ENCODE results near the gene EPHX1. TPM values are rescaled to one million over a fixed set of nuclear protein-coding genes. Genes with fewer than 3 reads are reported as not detected.
"Not testable (repeated sequence)": the region's sequence is repeated elsewhere in the genome, so short reads cannot be mapped to it uniquely, and the experiment has no call there.

Gene EPHX1
- total and polyA plus RNA-seq, 12 donors = 251 to 3,548 (median 1,658) TPM

DNA sequence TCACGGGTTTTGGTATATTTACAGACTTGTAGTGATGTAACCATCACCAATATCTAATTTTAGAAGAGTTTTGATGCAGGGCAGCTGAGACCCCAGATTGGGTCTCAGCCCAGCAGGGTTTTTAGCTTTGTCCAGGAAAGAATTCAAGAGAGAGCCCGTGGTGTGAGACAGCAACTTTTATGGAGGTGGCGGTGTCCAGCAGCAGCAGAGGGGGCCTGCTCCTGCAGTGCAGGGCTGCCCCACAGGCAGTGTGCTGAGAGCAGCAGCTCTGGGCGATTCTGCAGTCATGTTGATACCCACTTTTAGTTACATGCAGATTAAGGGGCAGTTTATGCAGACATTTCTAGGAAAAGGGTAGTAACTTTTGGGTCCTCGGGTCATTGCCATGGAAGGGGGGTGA is 1.8 kb upstream of the EPHX1 start:
- Histone ChIP-seq H3K9me3 (replicated peaks in 1 of 3) (no peaks in the 10 kb centered on the region), H3K4me3 (no peak overlapping the region), H3K27ac (no peak overlapping the region), H3K4me1 (replicated peaks in 1 of 2) (peaks cover 22 to 29% of the 10 kb centered on the region in 2 donors), H3K36me3 (replicated peaks in 1 of 2) (no peaks in the 10 kb centered on the region), H3K27me3 (no peaks in the 10 kb centered on the region)
- intact Hi-C loops (cut with DNase I) = loop anchor here in 1 of 2 donors (2.0 kb wide), 1 partner anchor 29 kb away; no protein-coding TSS in a partner anchor
- 79 to 96% (median 87%) methylated on average over 5 of the region's 5 CpGs for WGBS, 4 donors
- DNase-seq = no peak
- TF ChIP-seq POLR2A (IDR thresholded peaks at IDR 0.05) = no peak
- TF ChIP-seq CTCF (IDR thresholded peaks at IDR 0.05) = no peak

DNA sequence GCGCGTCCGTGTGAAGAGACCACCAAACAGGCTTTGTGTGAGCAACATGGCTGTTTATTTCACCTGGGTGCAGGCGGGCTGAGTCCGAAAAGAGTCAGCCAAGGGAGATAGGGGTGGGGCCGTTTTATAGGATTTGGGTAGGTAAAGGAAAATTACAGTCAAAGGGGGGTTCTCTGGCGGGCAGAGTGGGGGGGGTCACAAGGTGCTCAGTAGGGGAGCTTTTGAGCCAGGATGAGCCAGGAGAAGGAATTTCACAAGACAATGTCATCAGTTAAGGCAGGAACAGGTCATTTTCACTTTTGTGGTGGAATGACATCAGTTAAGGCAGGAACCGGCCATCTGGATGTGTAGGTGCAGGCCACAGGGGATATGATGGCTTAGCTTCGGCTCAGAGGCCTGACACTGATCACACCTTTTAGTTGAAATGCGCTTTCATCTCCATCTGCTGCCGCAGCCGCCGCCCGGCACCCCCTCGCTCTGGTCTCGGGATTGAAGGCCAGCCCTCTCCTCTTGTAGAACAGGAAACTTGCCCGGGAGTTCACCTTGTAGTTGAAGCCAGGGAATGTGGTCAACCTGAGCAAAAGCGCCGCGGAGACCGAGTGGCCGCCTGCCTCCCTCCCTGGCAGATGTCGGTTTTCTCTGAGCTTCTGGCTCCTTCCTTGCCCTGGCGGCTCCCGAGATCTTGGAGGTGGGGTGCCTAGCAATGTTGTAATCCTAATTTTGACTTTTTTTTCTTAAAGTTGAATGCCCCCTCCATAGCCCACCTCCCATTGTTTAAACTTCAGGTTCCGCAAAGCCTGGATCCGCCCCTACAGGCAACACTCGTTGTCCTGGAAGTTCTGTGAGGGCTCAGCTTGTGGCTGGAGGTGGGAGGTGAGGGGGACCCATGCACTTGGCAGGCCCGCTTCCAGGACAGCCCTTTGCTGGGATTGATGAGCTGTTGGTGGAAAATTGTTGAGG is 935 bp downstream of the EPHX1 start:
- H3K27me3 ChIP-seq; H3K36me3 ChIP-seq (replicated peaks in 1 of 2); intact Hi-C loops (cut with DNase I); H3K9me3 ChIP-seq (replicated peaks in 1 of 3): not testable (repeated sequence)
- peaks cover 44 to 53% of the 10 kb centered on the region in 2 donors for H3K4me1 ChIP-seq (replicated peaks in 1 of 2)
- peak overlapping the region; percentile 30 to 93 (median 78) for H3K4me3 ChIP-seq
- DNase-seq = peak in 6 of 7 donors; percentile 55 to 76 (median 70)
- WGBS, 4 donors = 6 to 12% (median 7%) methylated on average over 25 to 29 of the region's 29 CpGs
- peak in 1 of 2 donors; percentile 54 for TF ChIP-seq POLR2A (IDR thresholded peaks at IDR 0.05)
- H3K27ac ChIP-seq = peak overlapping the region; percentile 81 to 98 (median 97)

DNA sequence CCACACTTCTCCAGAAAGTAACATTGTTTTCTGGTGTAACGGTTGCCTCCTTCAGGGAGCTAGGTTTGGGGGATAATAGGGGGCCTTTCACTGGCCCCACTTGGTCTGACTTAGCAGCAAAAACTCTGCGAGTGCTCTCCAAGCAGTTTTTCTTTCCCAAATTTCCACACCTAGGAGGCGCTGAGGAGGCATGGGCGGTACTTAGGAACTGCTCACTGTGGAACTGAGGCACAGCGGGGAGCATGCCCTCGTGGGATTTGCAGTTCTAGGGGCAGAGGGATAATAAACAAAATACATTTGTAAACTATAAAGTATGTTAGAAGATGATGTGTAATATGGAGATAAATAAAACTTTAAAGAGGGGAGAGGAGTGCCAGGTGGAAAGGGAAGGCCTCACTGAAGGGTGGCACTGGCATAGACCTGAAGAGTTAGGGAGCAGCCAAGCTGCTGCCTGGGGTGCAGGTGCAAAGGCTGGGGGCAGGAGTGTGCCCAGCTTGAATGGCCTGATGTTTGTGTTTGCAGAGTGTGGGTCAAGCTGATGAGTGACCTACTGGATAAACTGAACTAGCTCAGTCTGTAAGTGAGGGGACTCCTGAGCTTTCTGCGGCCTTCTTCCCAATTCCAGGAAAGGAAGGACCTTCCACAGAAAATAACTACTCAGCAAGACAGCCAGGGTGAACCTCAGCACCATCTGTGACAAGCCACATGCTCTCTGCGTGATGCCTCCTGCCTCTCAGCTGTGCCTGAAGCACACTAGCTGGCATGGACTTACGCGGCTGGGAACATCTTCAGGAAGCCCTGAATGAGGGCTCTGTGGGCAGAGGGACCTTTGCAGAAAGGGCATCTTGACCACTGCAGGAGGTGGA is 1.9 kb downstream of the EPHX1 start:
- TF ChIP-seq POLR2A (IDR thresholded peaks at IDR 0.05) (peak in 1 of 2 donors; percentile 11), CTCF (IDR thresholded peaks at IDR 0.05) (peak in 5 of 6 experiments; percentile 37 to 48 (median 43))
- Histone ChIP-seq H3K36me3 (replicated peaks in 1 of 2) (no peaks in the 10 kb centered on the region), H3K27me3 (no peaks in the 10 kb centered on the region), H3K27ac (peak overlapping the region; percentile 81 to 98 (median 97)), H3K4me3 (peak overlapping the region in 3 of 4 donors; percentile 36 to 93 (median 85)), H3K4me1 (replicated peaks in 1 of 2) (peaks cover 53 to 61% of the 10 kb centered on the region in 2 donors), H3K9me3 (replicated peaks in 1 of 3) (no peaks in the 10 kb centered on the region)
- WGBS, 4 donors = 25 to 42% (median 36%) methylated on average over 6 to 10 of the region's 10 CpGs
- peak in 6 of 7 donors; percentile 60 to 71 (median 66) for DNase-seq
- intact Hi-C loops (cut with DNase I) = no loop called here

- TF ChIP-seq POLR2A (IDR thresholded peaks at IDR 0.05) (no peak), CTCF (IDR thresholded peaks at IDR 0.05) (no peak)
- peaks cover 61 to 69% of the 10 kb centered on the region in 2 donors for H3K4me1 ChIP-seq (replicated peaks in 1 of 2)
- no peaks in the 10 kb centered on the region for H3K9me3 ChIP-seq (replicated peaks in 1 of 3)
- H3K27ac ChIP-seq = peak overlapping the region; percentile 81 to 98 (median 97)
- peak overlapping the region in 1 of 4 donors; percentile 93 for H3K4me3 ChIP-seq
- no peaks in the 10 kb centered on the region for H3K36me3 ChIP-seq (replicated peaks in 1 of 2)
- no peaks in the 10 kb centered on the region for H3K27me3 ChIP-seq
- peak in 1 of 7 donors; percentile 41 for DNase-seq
- intact Hi-C loops (cut with DNase I) = no loop called here
- 49 to 61% (median 60%) methylated on average over 3 to 8 of the region's 8 CpGs for WGBS, 4 donors
Measured at GRCh38 chr1:225812488-225813213, 2.7 kb downstream of the EPHX1 start.

Data from adrenal gland (tissue), 12 donors.